Right lung (tissue), 5 donors: Measurements from ENCODE around the gene CXCR5. TPM values are rescaled to one million over a fixed set of nuclear protein-coding genes. Genes with fewer than 3 reads are reported as not detected.

Source experiments
- DNase-seq, 2 donors: peaks; one replicate each; pipeline ENCODE4 v3.0.0-alpha.2; 2013
- polyA plus RNA-seq, 5 donors: library from polyadenylated mRNA; unstranded; fragments of 120-200 nt; gene quantifications; one replicate each; pipeline versions ENCODE4 v1.2.1 to v1.2.3, GENCODE V29; 2013; ENCODE audit warnings: inconsistent platforms in 1 of 5, low replicate concordance in 1 of 5; ENCODE audit not compliant: insufficient read length in 5 of 5, insufficient read depth in 1 of 5

CXCR5 gene
- polyA plus RNA-seq, 5 donors = not detected

DNA sequence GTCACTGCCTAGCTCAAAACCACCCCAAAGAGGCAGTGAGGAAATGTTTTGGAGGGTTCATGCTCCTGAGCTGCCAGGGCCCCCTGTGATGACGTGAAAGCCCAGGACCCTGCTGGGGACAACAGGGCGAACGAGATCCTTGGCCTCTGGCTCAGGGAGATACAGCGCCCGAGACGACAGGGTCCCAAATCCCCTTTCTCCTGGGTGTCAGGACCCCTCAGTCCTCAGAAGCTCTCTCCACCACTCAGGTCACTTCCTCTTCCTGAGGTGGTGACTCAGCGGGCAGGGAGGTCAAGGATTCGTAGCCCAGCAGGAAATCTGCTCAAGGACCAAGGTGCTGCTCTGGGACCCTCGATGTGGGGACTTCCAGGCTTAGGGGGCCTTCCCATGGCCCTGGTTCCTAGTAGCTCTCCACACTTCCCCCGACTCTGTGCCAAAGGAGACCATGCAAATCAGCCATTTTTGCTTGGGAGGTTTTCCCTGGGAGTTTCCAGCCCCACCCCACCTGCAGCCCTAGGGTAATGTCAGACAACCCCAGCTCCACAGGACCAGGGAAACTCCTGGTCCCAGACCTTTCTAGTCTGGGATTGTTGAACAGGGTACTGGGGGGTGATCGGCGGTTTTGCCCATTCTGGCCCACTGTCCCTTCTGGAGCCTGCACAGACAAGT, 29.2 kb downstream of the CXCR5 start:
- DNase-seq = no peak

DNA sequence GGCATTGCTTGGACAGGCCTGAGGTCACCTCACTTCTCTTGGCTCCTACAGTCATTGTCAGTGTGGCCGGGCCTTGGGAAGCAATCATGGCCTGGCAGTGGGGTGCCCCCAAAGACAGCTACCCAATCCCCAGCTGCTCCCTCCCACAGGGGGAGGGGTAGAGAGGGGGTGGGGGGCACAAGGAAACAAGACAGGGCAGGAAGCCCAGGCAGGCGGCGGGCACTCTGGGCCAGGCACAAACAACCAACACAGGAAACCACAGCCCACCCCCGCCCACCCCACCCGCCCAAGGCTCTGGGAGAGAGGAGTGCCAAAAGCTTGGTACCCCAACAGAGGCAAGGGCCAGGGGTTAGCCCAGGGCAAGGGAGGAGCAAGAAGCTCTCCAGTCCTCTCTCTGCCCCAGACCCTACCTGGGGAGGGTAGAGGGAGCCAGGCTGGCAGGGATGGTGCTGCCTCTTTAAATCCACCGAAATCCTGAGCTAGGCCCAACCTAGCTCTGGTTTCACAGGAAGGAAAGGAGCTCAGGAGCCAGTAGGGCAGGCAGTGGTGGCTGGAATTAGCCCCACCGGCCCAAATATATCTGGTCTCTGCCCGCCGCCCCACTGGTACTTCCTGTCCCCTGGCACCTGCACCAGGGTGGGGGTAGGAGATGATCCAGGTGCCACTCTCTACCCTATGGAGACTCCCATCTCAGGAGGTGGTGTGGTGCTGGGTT, 29.9 kb downstream of the CXCR5 start:
- DNase-seq = no peak

DNA sequence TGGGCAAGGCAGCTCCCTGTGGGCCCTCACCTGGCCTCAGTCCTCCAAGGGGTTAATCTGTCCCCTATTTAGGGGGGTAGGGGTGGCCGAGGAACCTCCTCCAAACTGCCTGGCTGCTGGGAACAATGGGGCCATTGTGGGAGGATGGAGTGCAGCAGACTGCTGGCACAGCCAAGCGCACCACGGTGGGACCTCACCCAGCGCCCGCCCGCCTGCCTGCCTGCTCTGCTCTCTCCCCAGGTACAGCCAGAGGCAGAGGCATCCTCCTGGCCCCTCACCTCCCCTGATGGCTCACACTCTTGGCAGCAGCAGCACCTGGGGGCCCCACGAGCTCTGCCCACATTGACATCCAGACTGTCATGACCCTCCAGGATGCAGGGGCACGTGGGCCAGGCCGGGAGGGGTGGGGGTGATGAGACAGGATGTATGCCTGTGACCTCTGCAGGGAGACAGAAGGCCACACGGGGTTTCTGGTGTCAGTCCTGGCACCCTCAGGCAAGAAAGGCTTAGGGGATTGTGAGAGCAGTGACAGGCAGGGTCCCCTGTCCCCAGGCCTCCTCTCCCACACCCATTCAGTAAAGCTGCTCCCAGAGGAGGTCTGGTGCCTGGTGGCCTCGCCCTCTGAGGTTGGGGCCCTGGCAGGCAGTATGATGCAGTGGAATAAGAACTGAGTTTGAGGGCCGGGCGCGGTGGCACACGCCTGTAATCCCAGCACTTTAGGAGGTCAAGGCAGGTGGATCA, 30.7 kb downstream of the CXCR5 start:
- DNase-seq = no peak

DNA sequence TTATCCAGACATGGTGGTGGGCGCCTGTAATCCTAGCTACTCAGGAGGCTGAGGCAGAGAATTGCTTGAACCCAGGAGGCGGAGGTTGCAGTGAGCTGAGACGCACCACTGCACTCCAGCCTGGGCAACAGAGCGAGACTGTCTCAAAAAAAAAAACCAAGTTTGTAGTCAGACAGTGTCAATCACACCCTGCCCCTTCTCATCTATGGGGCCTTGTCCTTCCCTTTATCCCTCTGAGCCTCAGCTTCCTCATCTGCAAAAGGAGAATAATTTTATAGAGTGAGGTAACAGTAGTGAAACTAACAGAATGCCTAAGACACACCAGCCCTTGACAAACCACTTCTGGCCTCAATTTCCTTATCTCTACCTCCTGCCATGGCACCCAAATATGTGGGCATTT, 31.3 kb downstream of the CXCR5 start:
- no peak for DNase-seq

DNA sequence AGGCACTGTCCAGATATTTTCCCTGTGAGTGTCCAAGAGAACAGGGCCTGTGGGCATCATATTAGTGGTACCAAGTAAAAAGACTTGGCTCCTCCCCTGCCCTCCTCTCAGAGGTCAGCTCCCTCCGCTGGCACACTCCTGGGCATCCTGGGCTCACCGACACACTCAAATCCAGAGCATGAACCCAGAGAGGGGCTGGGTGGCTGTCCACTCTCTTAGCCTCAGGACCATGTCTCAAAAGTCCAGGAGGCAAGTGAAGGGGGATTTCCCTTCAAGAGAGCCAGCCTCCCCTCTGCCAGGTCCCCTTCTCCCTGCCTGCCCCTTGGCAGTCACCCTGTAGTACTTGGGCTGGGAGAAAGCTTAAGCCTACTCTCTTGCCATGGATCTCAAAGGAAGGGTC, 31.7 kb downstream of the CXCR5 start:
- DNase-seq = no peak

DNA sequence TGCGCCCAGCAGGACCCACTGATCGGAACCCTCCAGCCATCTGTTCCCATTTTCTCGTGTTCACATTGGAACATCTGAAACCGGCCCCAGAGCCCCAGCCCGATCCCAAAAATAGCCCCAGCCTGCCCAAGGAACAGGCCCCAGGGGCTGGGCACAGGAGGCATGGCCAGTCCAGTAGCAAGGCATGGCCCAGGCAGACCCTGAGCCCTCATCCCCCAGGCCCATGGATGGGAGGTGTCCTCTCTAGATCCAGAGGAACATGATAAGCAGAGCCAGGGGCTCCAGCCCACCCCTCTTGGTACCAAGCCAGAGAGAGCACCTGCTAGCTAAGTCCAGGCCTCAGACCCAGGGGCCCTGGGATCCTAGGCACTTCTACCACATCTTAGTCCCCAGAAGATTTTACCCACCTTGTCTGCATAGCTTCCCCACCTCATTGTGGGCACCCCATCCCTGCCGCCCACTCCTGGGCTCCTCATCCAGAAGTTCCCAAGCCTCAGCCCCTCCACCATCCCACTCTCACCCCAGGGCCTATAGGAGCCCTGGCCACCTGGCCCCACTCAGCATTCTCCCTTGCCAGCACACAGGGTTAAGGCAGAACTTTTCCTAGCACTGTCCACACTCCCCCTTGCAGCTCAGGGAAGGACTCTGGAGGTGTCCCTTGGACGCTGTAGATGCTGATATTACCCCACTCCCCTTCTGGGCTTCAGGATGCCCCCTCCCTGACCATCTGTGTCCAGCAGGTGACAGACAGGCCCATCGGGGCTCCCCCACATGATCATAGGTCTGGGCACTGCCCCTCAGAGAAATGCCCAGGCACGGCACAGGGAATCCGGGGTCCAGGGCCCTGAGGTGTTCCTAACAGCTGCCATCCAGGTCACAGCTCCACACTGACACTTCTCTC, 32.5 kb downstream of the CXCR5 start:
- DNase-seq = no peak

DNA sequence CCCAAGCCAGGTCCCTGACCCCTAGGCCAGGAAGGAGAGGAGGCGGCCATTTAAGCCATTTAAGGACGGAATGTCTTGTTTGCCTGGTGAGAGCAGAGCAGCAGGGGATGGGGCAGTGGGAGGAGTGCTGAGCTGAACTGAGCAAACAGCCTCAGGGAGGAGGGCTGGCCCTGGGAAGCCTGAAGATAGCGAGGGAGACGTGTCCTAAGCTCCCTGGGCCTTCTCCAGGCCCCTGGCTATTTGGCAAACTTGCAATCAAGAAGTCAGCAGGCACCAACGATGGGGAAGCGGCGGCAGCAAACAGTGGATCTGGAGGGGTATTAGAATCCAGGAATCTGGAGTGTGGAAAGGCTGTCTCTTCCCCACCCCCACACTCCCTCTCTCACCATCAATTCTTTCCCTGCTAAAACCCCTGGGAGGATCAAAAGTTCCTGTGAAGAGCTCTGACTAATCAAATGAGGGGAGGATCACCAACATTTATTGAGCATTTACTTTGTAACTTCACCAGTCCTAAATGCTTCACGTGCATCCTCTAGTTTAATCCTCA, 33.2 kb downstream of the CXCR5 start:
- no peak for DNase-seq

DNA sequence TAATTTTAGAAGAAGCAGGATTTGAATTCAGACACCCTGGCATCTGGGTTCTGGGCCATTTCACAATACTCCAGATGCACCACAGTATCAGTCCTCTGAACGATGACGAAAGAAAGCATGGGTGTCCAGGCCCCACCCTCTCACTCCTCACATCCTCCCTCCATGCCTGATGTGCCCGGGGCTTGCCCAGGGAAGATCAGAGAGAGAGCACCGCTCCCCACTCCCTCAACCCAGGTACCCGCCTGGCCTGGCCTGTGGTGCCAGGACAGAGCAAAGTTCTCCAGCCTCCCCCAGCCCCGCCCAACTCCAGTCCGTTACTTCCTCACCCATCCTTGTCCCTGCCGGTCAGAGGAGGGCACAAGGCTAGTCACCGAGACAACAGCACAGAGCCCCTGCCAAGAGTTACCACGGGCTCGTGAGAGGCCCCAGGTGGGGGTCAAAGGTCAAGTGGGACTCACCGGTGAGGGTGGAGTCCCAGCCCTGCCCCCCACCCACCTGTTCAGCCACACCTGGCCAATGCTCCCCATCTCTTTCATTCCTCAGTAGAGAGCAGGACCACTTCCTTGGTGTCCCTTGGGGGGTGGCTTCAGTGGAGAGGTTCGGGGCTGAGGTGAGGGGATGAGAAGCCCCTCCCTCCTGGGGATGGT, 33.9 kb downstream of the CXCR5 start:
- DNase-seq = no peak

DNA sequence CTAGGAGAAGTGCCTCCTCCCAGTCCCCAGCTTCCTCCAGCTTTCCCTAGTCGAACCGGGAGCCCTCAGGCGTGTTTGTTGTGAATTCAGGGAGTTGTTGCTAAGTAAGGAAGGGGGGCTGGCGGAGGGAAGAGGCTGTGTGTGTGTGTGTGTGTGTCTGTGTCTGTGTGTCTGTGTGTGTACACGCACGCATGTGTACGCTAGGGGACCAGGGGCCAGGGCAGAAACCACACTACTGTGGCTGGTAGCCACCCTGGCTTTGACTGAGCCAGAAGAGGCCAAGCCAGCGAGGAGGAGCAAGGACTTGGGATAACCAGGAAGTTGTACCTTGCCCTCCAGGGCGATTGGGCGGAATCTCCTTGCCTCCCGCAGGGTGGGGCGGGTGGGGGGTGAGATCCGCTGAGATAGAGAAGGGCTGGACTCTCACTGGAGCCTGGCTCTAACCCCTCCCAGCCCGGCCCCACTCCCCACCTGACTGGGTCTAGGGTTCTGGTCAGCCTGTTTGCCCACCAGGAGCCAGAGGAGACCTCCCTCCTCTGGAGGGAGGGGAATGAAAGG, 34.5 kb downstream of the CXCR5 start:
- peak; percentile 79 to 83 for DNase-seq

DNA sequence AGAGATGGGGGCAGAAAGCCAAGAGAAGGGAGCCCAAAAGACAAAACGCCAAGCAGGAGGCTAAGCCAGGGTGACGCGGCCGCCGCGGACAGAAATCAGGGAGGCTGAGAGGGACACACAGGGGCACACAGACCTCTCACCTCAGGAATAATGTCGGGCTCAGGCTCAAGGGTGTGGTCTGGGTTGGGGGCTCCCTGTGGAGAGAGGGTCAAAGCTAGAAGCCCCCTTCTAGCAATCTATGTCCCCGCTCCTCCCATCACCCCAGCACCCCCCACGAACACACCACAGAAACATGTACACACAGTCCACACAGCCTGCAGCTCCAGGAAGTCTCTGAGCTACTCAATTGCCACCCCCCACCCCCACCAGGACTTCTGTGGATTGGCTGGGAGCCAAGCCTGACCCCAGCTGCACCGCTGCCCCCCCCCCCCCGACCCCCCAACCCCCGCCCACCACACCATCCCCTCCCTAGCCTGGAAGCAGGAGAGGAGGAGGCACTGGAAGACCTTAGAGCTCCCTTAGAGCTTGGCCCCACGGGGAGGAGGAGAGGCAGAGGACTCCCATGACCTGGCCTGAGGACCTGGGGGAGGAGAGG, 35.1 kb downstream of the CXCR5 start:
- no peak for DNase-seq

DNA sequence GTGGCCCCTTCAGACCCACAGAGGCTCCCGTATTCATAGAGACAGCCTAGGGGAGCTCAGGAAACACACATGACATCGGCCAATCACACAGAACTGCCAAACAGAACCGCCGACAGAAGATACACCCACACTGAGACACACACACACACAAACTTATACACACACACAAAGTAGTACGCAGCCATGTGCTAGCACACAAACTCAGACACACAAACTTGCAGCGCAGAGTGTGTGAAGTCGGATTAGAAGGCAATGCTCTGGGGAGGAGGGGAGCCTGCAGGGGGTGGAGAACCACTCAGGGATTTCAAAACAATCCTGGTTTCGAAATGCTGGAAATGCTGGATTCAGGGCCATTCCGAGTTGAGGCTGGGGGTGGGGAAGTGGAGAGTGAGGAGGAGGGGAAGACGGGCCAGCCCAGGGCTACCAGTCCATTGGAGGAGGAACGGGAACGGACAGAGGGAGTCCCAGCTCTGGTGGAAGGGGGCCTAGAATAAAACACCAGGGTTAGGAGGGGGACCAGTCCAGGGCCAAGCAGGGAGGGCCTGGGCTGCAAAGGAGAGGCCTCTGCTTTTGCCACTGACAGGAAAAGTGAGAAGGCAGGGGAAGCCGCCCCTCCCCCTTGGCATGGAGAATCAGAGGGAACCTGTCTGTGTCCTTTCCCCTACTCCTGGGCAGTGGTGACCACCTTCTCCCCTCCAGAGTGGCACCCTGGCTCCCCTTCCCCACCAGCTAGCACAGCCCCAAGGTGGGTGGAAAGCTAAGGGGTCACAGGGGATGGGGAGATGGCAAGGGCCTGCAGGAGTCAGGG, 37.6 kb downstream of the CXCR5 start:
- DNase-seq = peak; percentile 87 to 92

DNA sequence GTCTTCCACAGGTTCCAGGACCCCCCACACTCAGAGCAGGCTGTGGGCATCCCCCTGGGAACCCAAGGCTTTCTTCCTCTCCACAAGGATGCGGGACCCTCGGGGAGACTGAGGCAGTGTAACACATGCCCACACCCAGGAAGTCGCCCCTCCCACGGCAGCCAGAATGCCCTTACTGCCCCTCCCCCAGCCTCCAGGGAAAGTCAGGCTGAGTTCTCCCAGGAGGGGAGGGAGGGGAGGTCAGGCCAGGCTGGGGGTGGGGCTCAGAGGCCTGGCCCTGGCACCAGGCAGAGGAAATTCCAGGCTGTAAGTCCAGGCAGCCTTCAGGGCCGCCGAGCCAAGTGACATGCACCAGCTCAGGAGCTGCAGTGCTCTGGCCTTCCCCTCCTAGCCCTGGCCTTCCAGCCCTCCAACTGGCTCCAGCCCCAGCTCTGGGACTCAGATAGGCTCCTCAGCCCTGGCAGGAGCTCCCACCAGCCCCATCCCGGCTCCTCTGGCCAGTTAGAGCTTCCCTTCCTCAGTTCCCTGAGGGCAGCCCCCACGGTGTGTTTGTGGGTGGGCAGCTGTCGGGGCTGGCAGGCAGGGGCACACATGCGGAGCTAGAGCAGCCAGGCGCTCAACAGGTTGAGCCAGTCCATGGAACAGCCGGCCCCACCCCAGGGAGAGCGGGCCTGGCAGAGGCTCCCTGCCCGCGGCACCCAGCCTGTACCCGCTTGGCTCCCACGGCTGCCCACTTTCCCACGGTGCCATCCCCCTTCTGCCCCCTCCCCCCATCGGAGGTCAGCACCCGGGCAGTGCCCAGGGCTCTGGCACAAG, 38.4 kb downstream of the CXCR5 start:
- DNase-seq = peak in 1 of 2 donors; percentile 65

DNA sequence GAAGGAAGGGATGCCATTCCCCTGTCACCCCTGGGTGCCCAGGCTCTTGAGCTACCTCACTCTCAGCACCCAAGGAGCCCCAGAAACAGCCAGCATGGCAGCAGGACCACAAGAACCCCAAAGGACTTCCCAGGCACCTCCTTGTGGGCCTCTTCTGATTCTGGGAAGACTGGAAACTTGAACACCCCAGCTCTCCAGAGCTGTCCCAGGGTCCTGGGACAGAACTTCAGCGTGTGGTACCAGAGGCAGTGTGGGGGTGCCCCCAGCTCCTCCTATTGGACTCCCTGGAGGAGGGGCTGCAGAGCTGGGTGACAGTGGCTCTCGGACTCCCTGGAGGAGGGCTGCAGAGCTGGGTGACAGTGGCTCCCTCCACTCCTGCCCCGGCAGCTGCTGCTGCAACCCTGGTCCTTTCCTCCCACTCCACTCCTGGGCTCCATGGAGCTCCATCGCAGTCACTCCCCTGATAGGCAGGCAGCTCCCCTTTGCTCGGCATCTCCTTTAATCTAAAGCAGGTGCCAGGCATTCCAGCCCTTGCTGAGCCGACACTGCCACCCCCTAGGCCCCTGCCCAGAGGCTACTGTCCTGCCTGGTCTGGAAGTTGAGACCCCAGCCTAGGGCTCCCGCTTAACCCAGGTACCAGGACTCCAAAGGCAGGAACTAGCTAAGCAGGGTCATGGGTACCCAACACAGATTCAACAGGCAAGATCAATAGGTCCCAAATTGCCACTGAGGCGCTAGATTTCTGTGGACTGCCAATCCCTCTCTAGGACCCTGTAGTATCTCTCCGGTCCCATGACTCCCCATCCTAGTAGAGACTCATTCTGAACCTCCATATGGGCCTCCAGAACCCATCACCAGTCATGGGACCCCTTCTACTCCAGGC, 39.3 kb downstream of the CXCR5 start:
- no peak for DNase-seq

DNA sequence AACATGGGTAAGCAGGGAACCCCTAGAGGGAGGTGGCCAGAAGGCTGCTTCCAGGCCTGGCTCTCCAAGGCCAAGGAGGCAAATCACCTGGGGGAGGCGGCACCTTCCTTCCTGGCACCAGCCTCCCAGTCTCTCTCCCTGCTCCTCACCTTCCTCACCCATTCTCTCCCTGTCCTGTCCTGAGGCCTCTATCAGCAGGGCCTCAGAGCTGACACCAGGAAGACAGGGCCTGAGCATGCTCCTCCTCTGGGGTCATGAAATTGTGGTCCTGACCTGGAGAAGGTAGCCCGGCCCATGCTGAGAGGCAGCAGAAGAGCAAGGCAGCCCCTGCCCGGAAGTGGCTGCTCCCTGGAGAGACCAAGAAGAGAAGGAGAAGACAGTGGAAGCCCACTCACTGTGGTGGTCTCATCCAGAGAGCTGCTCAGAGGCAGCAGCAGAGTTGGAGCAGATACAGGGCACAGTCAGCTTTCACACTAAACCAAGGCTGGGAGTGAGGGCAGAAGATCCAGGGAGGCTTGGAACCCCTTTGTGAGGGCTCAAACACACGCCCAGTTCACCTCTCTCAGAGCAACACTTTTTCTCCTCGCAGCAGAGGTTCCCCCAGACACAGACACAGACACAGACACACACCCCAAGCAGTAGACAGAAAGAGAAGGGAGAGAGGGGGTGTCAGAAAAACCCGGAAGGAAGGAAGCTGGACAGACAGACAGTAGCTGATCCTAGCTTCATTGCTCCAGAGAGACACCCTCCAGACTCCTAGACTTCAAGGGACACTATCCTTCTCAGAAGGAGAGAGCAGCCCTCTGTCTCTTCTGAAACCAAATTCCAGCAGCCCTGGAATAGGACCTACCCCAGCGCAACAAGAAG, 40.3 kb downstream of the CXCR5 start:
- no peak for DNase-seq

DNA sequence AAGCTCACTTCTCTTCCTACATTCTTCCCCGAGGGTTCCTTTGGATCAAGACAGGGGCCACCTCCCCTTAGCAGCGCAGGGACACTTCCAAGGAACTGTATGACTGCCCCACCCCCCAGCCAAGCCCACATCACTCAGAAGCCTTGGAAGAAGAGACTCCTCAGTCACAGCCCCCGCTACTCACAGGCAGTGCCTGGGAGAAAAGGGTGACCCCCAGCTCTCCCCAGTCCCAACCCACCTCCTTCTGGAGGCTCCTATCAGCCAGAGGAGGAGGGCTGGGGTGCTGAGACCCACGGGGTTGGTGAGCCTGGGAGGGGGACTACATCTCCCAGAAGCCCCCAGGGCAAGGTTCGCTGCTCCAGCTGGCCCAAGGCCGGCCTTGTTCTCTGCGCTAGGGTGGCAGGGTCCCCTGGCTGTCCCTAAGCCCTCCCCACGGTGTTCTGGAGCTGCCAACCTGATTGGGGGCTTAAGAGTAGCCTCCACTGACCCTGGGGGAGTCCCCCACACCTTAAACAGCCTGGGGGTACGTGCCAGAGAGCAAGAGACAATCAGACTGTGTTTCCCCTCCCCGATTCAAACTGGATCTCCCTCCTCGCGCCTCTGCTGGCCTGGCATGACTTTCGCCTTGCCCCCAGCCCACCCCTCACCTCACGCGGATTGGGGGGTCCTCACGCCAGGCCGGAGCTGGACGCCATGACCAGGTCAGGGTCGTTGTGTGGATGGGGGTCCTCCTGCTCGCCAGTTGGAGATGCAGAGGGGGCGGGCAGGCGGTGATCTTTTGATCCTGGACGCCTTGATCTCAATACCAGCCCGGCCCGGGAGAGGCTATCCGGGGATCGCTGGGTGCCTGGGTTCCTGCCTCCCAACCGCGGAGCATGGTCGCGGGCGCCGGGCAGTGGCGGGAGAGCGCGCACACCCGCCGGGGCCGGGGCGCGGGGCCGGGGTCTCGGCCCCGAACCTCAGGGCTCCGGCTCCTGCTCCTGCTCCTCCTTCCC, 41.2 kb downstream of the CXCR5 start:
- DNase-seq = no peak
